ENCODE results near the gene MED29. TPM values are rescaled to one million over a fixed set of nuclear protein-coding genes. Genes with fewer than 3 reads are reported as not detected.

The MED29 gene
- total and polyA plus RNA-seq, 2 of the 4 experiments (the other 2 are of a cell fraction) = 17.6 to 28.8 TPM

DNA sequence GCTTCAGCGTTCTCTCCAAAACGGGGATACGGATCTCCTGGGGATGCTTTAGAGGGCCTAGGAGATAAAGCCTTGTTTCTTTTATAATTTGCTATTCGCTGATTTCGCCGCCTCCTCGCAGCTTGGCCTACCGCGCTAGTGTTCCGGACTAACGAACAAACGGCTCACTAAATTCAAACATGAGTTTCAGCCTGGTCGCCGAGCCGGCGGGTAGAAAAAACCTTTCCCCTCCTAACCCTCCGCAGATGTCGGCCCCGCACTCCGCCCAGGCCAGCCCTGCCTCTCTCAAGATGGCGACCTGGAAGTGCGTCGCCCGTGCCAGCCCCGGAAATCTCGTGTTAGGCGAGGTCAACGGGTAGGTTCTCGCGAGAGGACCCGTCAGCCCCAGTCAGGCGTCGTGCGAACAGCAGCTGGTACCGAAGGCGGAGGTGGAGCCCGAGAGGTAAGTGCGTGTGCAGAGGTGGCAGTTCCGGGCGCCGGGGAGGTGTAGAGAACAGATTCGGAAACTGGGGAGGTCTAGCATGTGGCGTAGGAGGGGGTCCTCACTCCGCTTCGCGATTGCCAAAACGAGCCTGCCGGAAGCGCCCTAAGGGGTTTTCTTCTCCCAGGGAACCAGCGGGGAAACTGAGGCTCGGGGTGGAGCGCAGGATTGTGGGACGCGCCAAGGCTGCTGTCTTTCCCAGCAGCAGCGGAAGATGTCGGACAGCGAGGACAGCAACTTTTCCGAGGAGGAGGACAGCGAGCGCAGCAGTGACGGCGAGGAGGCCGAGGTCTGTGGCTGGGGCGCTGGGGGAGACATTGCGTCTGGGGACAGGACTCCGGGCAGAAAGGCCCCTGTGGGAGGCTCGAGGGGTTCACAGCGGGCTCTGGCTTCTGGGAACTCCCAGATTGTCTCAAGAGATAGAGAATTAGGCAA lies 54.3 kb downstream of the MED29 start, which contains the start of gene SUPT5H:
Gene SUPT5H, plus strand, starts transcription at position 387 of the 916 bp plus-strand sequence. Its CDS starts 309 bp downstream, at position 696.
- ATAC-seq (ENCODE audit: low read depth) (peak; percentile 96), DNase-seq (peak; percentile 97)
- peak within 1 kb of the TSS; percentile 93 for H2AFZ ChIP-seq (replicated peaks; ENCODE audit: low read length, poor library complexity)
- no peaks in the 10 kb centered on the region for H3K9me3 ChIP-seq (ENCODE audit: control insufficient read depth, insufficient read depth, low read length)
- H4K8ac ChIP-seq (ENCODE audit: low read depth in 2 of 2, low read length in 2 of 2) = peak within 1 kb of the TSS; percentile 97 to 98
- BruUV-seq (replicated peaks) = TSS peak; percentile 95
- in situ Hi-C loops (cut with MboI; ENCODE audit: low sequenced_read_pairs) = loop anchor here (25.0 kb wide), 1 partner anchor 392 kb away; the partner anchor contains the start of genes DYRK1B and FBL
- H2BK20ac ChIP-seq (ENCODE audit: low read depth, low read length) = no peak within 1 kb of the TSS
- dilution Hi-C loops (cut with HindIII; ENCODE audit: low sequenced_read_pairs, unreplicated experiment) = no loop called here
- H2AK5ac ChIP-seq (ENCODE audit: low read depth, low read length) = peak within 1 kb of the TSS; percentile 99
- no peaks in the 10 kb centered on the region for H3K27me3 ChIP-seq (ENCODE audit: control insufficient read depth, insufficient read depth, low read length)
- H3K4me1 ChIP-seq (ENCODE audit: control insufficient read depth, insufficient read depth, low read length) = peaks cover 5% of the 10 kb centered on the region
- H3K4ac ChIP-seq (ENCODE audit: low read depth, low read length) = peak within 1 kb of the TSS; percentile 95
- POLR2A ChIA-PET (ENCODE audit: unreplicated experiment) = interaction anchor here (0.6 to 1.0 kb wide), 3 partner anchors 9 to 87 kb away, joined by 12 to 22 read pairs (median 14); partner anchors contain the start of gene RPS16
- peak within 1 kb of the TSS; percentile 95 for H2AK9ac ChIP-seq (replicated peaks; ENCODE audit: low read depth, low read length, poor library complexity)
- H3K9ac ChIP-seq (ENCODE audit: low read depth, low read length) = peak within 1 kb of the TSS; percentile 99
- peaks cover 11 to 53% of the 10 kb centered on the region in 2 experiments; a peak in 3 of 4 replicates for H3K79me1 ChIP-seq (ENCODE audit: low read depth in 1 of 2, low read length in 2 of 2)
- H4K91ac ChIP-seq (ENCODE audit: insufficient read depth, low read depth, low read length) = peak within 1 kb of the TSS; percentile 93
- peak within 1 kb of the TSS; percentile 95 for H3K23ac ChIP-seq (ENCODE audit: low read depth, low read length)
- peak within 1 kb of the TSS; percentile 31; the same call in 1 of the 2 replicates for H2BK120ac ChIP-seq (ENCODE audit: low read depth, low read length)
- WGBS, 2 experiments (ENCODE audit: extremely low coverage in 2 of 2, insufficient read length in 1 of 2) = 0% methylated on average over 34 of the region's 68 CpGs; no CpG with 5 or more reads in 1 of the 2 experiments
- H3K56ac ChIP-seq (ENCODE audit: extremely low read depth, insufficient read depth, low read length) = peak within 1 kb of the TSS; percentile 97
- CTCF ChIA-PET = interaction anchor here (1.0 kb wide), 1 partner anchor 48 kb away, joined by 3 read pairs; no protein-coding TSS in a partner anchor
- peaks cover 36% of the 10 kb centered on the region for H4K20me1 ChIP-seq (ENCODE audit: insufficient read depth, low read length)
- H3K9me1 ChIP-seq (ENCODE audit: insufficient read depth, low read length) = peaks cover 6% of the 10 kb centered on the region
- intact Hi-C loops (cut with micrococcal nuclease) = loop anchor here (10.0 kb wide), 1 partner anchor 399 kb away; the partner anchor contains the start of gene FBL
- H3K4me2 ChIP-seq (ENCODE audit: low read depth, low read length) = peak within 1 kb of the TSS; percentile 95
- peak within 1 kb of the TSS; percentile 83 for H3K4me3 ChIP-seq (ENCODE audit: insufficient read depth, low read depth, low read length)
- no peak within 1 kb of the TSS for H2BK15ac ChIP-seq (ENCODE audit: low read depth, low read length)
- H3K27ac ChIP-seq (ENCODE audit: insufficient read depth, low read length) = peak within 1 kb of the TSS; percentile 96
- peak within 1 kb of the TSS; percentile 92 for H4K5ac ChIP-seq (ENCODE audit: low read depth, low read length)
- peak within 1 kb of the TSS; percentile 89 for H2BK5ac ChIP-seq (ENCODE audit: low read depth, low read length, poor library complexity, severe bottlenecking)
- H3K36me3 ChIP-seq (ENCODE audit: control insufficient read depth, insufficient read depth, low read length) = peaks cover 10% of the 10 kb centered on the region; the same call in 1 of the 2 replicates
- peak within 1 kb of the TSS; percentile 96 for H3K14ac ChIP-seq (replicated peaks; ENCODE audit: low read depth, low read length)
- peak within 1 kb of the TSS; percentile 76 for H3K18ac ChIP-seq (ENCODE audit: low read depth, low read length)
- TF ChIP-seq NFE2L2 (IDR thresholded peaks at IDR 0.05; ENCODE audit: low read depth, low read length) = no peak
- peak; percentile 94 for TF ChIP-seq POLR2A (IDR thresholded peaks at IDR 0.05; ENCODE audit: low read depth, low read length)
- no peak for TF ChIP-seq RCOR1 (IDR thresholded peaks at IDR 0.05; ENCODE audit: insufficient replicate concordance, low read length)
- TF ChIP-seq MAZ (IDR thresholded peaks at IDR 0.05; ENCODE audit: borderline replicate concordance, low read depth, low read length) = 0 out of 2 replicates have a peak, but pooled peaks have one; percentile 33
- no peak for TF ChIP-seq SMC3 (IDR thresholded peaks at IDR 0.05; ENCODE audit: low read depth, low read length)
- 0 out of 2 replicates have a peak, but pooled peaks have one; percentile 63 for TF ChIP-seq MXI1 (IDR thresholded peaks at IDR 0.05; ENCODE audit: borderline replicate concordance, low read depth, low read length)
- TF ChIP-seq RFX5 (IDR thresholded peaks at IDR 0.05; ENCODE audit: low read depth, low read length) = no peak
- TF ChIP-seq, protein P1, sequence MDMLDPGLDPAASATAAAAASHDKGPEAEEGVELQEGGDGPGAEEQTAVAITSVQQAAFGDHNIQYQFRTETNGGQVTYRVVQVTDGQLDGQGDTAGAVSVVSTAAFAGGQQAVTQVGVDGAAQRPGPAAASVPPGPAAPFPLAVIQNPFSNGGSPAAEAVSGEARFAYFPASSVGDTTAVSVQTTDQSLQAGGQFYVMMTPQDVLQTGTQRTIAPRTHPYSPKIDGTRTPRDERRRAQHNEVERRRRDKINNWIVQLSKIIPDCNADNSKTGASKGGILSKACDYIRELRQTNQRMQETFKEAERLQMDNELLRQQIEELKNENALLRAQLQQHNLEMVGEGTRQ (IDR thresholded peaks at IDR 0.05; ENCODE audit: low read depth, low read length) = peak; percentile 17; the same call in 1 of the 2 replicates
- TF ChIP-seq FOS (IDR thresholded peaks at IDR 0.05; ENCODE audit: low read depth, low read length) = no peak
- no peak for TF ChIP-seq CEBPB (IDR thresholded peaks at IDR 0.05; ENCODE audit: low read depth, low read length)
- TF ChIP-seq MAFK (IDR thresholded peaks at IDR 0.05; ENCODE audit: low read depth, low read length) = no peak
- TF ChIP-seq CHD1 (IDR thresholded peaks at IDR 0.05; ENCODE audit: low read depth, low read length) = no peak; the same call in none of the 2 replicates
- TF ChIP-seq, protein P2, sequence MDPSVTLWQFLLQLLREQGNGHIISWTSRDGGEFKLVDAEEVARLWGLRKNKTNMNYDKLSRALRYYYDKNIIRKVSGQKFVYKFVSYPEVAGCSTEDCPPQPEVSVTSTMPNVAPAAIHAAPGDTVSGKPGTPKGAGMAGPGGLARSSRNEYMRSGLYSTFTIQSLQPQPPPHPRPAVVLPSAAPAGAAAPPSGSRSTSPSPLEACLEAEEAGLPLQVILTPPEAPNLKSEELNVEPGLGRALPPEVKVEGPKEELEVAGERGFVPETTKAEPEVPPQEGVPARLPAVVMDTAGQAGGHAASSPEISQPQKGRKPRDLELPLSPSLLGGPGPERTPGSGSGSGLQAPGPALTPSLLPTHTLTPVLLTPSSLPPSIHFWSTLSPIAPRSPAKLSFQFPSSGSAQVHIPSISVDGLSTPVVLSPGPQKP (IDR thresholded peaks at IDR 0.05; ENCODE audit: borderline replicate concordance, low read depth, low read length) = no peak
